DND-41 (cell line): Measurements from ENCODE around the gene STAU1.

Experiments used
- EZH2 ChIP-seq: IDR thresholded peaks from 3 replicates; pipeline ENCODE4 v1.6.1; 2012; ENCODE audit warnings: borderline replicate concordance, low read depth, mild to moderate bottlenecking, moderate library complexity, low read length, inconsistent platforms; ENCODE audit not compliant: severe bottlenecking
- TF ChIP-seq, protein P1 (sequence below): IDR thresholded peaks from 2 replicates; pipeline ENCODE4 v1.5.1; 2012; ENCODE audit warnings: borderline replicate concordance, low read length, moderate library complexity, mild to moderate bottlenecking; ENCODE audit not compliant: poor library complexity, severe bottlenecking; ENCODE audit errors: extremely low read depth

DNA sequence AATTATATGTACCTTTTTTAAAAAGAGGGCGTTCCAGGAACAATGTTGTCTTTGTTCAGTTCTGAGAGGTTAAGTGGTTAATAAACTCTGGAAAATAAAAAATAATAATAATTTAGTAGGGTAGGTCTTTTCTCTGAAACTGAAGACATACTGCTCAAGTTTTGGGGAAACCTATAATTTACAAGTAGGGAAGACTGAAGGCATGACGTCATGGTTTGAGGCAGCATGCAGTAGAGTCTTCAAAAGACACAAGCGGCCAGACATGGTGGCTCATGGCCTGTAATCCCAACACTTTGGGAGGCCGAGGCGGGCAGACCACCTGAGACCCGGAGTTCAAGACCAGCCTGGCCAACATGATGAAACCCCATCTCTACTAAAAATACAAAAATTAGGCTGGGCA is 14.0 kb downstream of the STAU1 start:
- TF ChIP-seq, protein P1, sequence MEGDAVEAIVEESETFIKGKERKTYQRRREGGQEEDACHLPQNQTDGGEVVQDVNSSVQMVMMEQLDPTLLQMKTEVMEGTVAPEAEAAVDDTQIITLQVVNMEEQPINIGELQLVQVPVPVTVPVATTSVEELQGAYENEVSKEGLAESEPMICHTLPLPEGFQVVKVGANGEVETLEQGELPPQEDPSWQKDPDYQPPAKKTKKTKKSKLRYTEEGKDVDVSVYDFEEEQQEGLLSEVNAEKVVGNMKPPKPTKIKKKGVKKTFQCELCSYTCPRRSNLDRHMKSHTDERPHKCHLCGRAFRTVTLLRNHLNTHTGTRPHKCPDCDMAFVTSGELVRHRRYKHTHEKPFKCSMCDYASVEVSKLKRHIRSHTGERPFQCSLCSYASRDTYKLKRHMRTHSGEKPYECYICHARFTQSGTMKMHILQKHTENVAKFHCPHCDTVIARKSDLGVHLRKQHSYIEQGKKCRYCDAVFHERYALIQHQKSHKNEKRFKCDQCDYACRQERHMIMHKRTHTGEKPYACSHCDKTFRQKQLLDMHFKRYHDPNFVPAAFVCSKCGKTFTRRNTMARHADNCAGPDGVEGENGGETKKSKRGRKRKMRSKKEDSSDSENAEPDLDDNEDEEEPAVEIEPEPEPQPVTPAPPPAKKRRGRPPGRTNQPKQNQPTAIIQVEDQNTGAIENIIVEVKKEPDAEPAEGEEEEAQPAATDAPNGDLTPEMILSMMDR = no peak
- TF ChIP-seq EZH2 = no peak
